ENCODE results near the gene MTR.
"Not testable (repeated sequence)": the region's sequence is repeated elsewhere in the genome, so short reads cannot be mapped to it uniquely, and the experiment has no call there.

The MTR gene

GRCh38 chr1:236853921-236854604 is 59.0 kb downstream of the MTR start:
- no peak for ATAC-seq (replicated peaks)
- H3K27ac Mint-ChIP-seq, result no peak overlapping the region

DNA sequence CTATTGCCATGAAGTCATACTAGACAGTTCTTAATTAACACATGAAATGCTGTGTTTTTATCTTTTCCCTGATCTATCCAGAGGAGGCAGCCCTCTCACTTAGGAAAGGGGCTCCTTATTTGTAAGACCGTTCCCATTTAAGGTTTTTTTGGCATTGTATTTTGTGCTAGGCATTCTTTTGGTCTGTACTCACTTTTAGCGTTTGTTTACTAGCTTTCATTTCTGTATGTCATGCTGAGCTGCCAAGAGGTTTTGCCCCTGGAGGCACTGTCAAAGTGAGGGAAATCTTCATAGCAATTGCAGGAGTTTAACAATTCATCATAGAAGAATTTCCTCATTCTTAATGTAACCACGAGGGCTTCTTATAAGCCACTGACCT is 59.5 kb downstream of the MTR start:
- DNase-seq (no peak), ATAC-seq (replicated peaks) (no peak)
- H3K4me3 Mint-ChIP-seq, result no peak overlapping the region
- peaks cover 0 to 2% of the 10 kb centered on the region in 2 donors for H3K9me3 Mint-ChIP-seq
- H3K27ac Mint-ChIP-seq, result no peak overlapping the region
- H3K27me3 Mint-ChIP-seq, result no peaks in the 10 kb centered on the region
- peaks cover 52 to 69% of the 10 kb centered on the region in 2 donors for H3K36me3 Mint-ChIP-seq
- H3K4me1 Mint-ChIP-seq, result peaks cover 0 to 2% of the 10 kb centered on the region in 2 donors

More at GRCh38 chr1:236853921-236854604, 59.0 kb downstream of the MTR start:
- peaks cover 0 to 2% of the 10 kb centered on the region in 2 donors for H3K4me1 Mint-ChIP-seq
- H3K27me3 Mint-ChIP-seq, result no peaks in the 10 kb centered on the region
- DNase-seq, result no peak
- H3K9me3 Mint-ChIP-seq, result peaks cover 0 to 2% of the 10 kb centered on the region in 2 donors
- no peak overlapping the region for H3K4me3 Mint-ChIP-seq
- H3K36me3 Mint-ChIP-seq, result peaks cover 54 to 69% of the 10 kb centered on the region in 2 donors

GRCh38 chr1:236856649-236857048 is 61.6 kb downstream of the MTR start:
- not testable (repeated sequence) for ATAC-seq (replicated peaks); DNase-seq; H3K27ac Mint-ChIP-seq; H3K4me3 Mint-ChIP-seq; H3K27me3 Mint-ChIP-seq; H3K4me1 Mint-ChIP-seq; H3K9me3 Mint-ChIP-seq
- peaks cover 57 to 67% of the 10 kb centered on the region in 2 donors for H3K36me3 Mint-ChIP-seq

DNA sequence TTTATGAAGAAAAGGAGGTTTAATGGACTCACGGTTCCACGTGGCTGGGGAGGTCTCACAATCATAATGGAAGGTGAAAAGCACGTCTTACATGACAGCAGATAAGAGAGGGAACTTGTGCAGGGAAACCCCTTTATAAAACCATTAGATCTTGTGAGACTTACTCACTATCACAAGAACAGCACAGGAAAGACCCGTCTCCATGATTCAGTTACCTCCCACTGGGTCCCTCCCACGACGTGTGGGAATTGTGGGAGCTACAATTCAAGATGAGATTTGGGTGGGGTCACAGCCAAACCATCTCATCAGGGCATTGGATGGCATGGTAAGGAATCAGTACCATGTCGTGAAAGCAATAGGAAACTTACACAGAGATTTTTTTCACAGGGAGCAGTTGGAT is 63.1 kb downstream of the MTR start:
- ATAC-seq (replicated peaks), result no peak

DNA sequence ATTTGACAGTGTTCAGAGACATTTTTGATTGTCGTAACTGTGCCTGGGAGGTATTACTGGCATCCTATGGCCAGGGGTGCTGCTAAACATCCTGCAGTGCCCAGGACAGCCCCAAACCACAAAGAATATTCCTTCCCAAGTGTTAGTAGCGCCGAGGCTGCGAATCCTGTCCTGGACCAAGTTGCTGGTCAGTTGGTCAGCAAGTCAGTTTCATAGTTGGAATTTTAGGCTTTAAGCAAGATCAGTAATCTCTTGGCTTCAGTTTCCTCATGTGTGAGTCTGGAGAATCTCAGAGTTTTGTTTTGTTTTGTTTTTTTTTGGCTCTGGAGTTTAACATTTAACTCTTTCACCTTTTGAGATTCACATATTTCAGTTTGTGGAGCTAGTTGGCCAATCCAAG is 65.0 kb downstream of the MTR start:
- peaks cover 0 to 2% of the 10 kb centered on the region in 2 donors for H3K9me3 Mint-ChIP-seq
- H3K36me3 Mint-ChIP-seq, result peaks cover 61 to 76% of the 10 kb centered on the region in 2 donors
- H3K4me1 Mint-ChIP-seq, result peaks cover 0 to 2% of the 10 kb centered on the region in 2 donors
- no peak overlapping the region for H3K4me3 Mint-ChIP-seq
- H3K27me3 Mint-ChIP-seq, result no peaks in the 10 kb centered on the region
- no peak for ATAC-seq (replicated peaks)
- DNase-seq, result no peak
- H3K27ac Mint-ChIP-seq, result no peak overlapping the region

More for the DNA sequence above, 63.1 kb downstream of the MTR start:
- Mint-ChIP-seq H3K36me3 (peaks cover 59 to 75% of the 10 kb centered on the region in 2 donors), H3K27me3 (no peaks in the 10 kb centered on the region), H3K4me3 (no peak overlapping the region), H3K27ac (no peak overlapping the region), H3K4me1 (peaks cover 0 to 2% of the 10 kb centered on the region in 2 donors), H3K9me3 (peaks cover 0 to 2% of the 10 kb centered on the region in 2 donors)
- DNase-seq, result no peak

GRCh38 chr1:236860674-236861073 is 65.6 kb downstream of the MTR start:
- ATAC-seq (replicated peaks) (no peak), DNase-seq (no peak)
- Mint-ChIP-seq H3K36me3 (peaks cover 63 to 79% of the 10 kb centered on the region in 2 donors), H3K9me3 (peaks cover 0 to 2% of the 10 kb centered on the region in 2 donors), H3K27ac (no peak overlapping the region), H3K27me3 (no peaks in the 10 kb centered on the region), H3K4me3 (no peak overlapping the region), H3K4me1 (peaks cover 0 to 2% of the 10 kb centered on the region in 2 donors)

- Mint-ChIP-seq H3K4me1 (peaks cover 0 to 2% of the 10 kb centered on the region in 2 donors), H3K27me3 (no peaks in the 10 kb centered on the region), H3K27ac (no peak overlapping the region), H3K4me3 (no peak overlapping the region), H3K36me3 (peaks cover 56 to 79% of the 10 kb centered on the region in 2 donors), H3K9me3 (no peaks in the 10 kb centered on the region)
- ATAC-seq (replicated peaks) (no peak), DNase-seq (no peak)
Measured at GRCh38 chr1:236861560-236862218, 66.6 kb downstream of the MTR start.

GRCh38 chr1:236862219-236862591 is 67.1 kb downstream of the MTR start:
- DNase-seq (no peak), ATAC-seq (replicated peaks) (no peak)
- no peak overlapping the region for H3K27ac Mint-ChIP-seq
- H3K9me3 Mint-ChIP-seq, result no peaks in the 10 kb centered on the region
- no peaks in the 10 kb centered on the region for H3K27me3 Mint-ChIP-seq
- H3K4me3 Mint-ChIP-seq, result no peak overlapping the region
- H3K4me1 Mint-ChIP-seq, result peaks cover 0 to 2% of the 10 kb centered on the region in 2 donors
- peaks cover 53 to 79% of the 10 kb centered on the region in 2 donors for H3K36me3 Mint-ChIP-seq

DNA sequence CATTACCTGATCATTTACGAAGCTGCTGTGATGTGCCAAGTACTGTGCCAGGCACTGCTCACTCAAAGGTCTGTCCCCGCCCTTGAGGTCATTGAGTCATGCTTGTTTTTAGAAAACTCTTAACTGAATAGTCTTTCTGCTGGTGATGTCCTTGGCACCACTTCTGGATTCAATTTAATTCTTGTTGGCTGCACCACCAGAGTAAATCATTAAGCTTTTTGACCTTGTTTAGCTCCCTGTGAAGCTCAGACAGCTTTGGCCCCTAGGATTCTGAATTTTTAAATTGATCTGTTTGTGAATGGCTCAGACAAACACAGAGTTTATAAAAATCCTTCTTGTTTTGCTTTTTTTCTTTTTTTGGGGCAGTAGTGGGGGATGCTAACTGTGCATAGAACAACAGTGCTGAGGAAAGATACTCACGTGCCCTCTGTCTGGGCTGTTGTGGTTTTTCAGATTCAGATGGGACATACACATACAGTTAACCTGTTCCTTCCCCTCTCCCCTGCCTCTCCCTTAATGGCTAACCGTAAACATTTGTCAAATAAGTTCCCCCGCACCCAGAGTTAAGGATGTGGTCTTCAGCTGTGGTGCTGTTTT is 67.6 kb downstream of the MTR start:
- DNase-seq, result no peak
- no peak for ATAC-seq (replicated peaks)
- Mint-ChIP-seq H3K36me3 (peaks cover 52 to 79% of the 10 kb centered on the region in 2 donors), H3K27me3 (no peaks in the 10 kb centered on the region), H3K4me1 (no peaks in the 10 kb centered on the region), H3K9me3 (no peaks in the 10 kb centered on the region), H3K27ac (no peak overlapping the region), H3K4me3 (no peak overlapping the region)

GRCh38 chr1:236864211-236864610 is 69.1 kb downstream of the MTR start:
- H3K27me3 Mint-ChIP-seq, result no peaks in the 10 kb centered on the region
- DNase-seq (no peak), ATAC-seq (replicated peaks) (no peak)
- no peak overlapping the region for H3K27ac Mint-ChIP-seq
- H3K36me3 Mint-ChIP-seq, result peaks cover 45 to 73% of the 10 kb centered on the region in 2 donors
- H3K4me3 Mint-ChIP-seq, result no peak overlapping the region
- no peaks in the 10 kb centered on the region for H3K4me1 Mint-ChIP-seq
- H3K9me3 Mint-ChIP-seq, result no peaks in the 10 kb centered on the region

GRCh38 chr1:236864996-236865817 is 70.1 kb downstream of the MTR start:
- Mint-ChIP-seq H3K4me3 (no peak overlapping the region), H3K9me3 (no peaks in the 10 kb centered on the region), H3K27me3 (no peaks in the 10 kb centered on the region), H3K4me1 (no peaks in the 10 kb centered on the region), H3K36me3 (peaks cover 50 to 76% of the 10 kb centered on the region in 2 donors), H3K27ac (peak overlapping the region; percentile 69)
- no peak for ATAC-seq (replicated peaks)
- DNase-seq, result no peak

DNA sequence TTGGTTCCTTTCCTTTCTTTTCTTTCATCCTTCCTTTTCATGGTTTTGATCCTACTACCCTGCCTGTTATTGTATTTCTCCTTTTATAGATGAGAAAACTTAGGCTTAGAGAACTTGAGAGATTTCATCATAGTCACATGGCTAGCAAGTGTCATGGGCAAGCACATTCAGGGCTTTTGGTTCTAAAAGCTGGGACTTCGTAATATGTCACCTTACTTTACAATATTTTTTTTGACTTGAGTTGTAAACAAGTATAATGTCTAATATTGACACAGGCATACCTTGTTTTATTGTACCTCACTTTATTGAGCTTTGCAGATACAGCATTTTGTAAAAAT is 70.7 kb downstream of the MTR start:
- DNase-seq, result no peak
- H3K4me3 Mint-ChIP-seq, result no peak overlapping the region
- no peaks in the 10 kb centered on the region for H3K4me1 Mint-ChIP-seq
- no peaks in the 10 kb centered on the region for H3K9me3 Mint-ChIP-seq
- H3K27me3 Mint-ChIP-seq, result no peaks in the 10 kb centered on the region
- no peak overlapping the region for H3K27ac Mint-ChIP-seq
- no peak for ATAC-seq (replicated peaks)
- H3K36me3 Mint-ChIP-seq, result peaks cover 55 to 82% of the 10 kb centered on the region in 2 donors

GRCh38 chr1:236868625-236869467 is 73.8 kb downstream of the MTR start:
- H3K27ac Mint-ChIP-seq, result no peak overlapping the region
- no peak overlapping the region for H3K4me3 Mint-ChIP-seq
- peaks cover 53 to 81% of the 10 kb centered on the region in 2 donors for H3K36me3 Mint-ChIP-seq
- no peaks in the 10 kb centered on the region for H3K9me3 Mint-ChIP-seq
- DNase-seq (peak; percentile 11), ATAC-seq (replicated peaks) (peak; percentile 74 to 78)
- H3K27me3 Mint-ChIP-seq, result no peaks in the 10 kb centered on the region
- no peaks in the 10 kb centered on the region for H3K4me1 Mint-ChIP-seq
